ENCODE data around the gene KHDRBS2. TPM values are rescaled to one million over a fixed set of nuclear protein-coding genes. Genes with fewer than 3 reads are reported as not detected.

The KHDRBS2 gene
- total RNA-seq, 6 donors from 2014 or later = 5.4 to 48.2 (median 17.9) TPM

- H3K36me3 ChIP-seq = no peaks in the 10 kb centered on the region
- H3K27me3 ChIP-seq = no peaks in the 10 kb centered on the region
- 16 to 26% methylated on average over 2 of the region's 2 CpGs for WGBS, 2 donors
- no peak for TF ChIP-seq POLR2A (IDR thresholded peaks at IDR 0.05)
- no peak for TF ChIP-seq EP300 (IDR thresholded peaks at IDR 0.05)
- TF ChIP-seq POLR2AphosphoS5 (IDR thresholded peaks at IDR 0.05) = no peak
- no peak for TF ChIP-seq CTCF (IDR thresholded peaks at IDR 0.05)
- DNase-seq = no peak
- no peak for ATAC-seq (ENCODE audit: low FRiP score in 2 of 2)
- peak overlapping the region in 3 of 4 donors; percentile 67 to 73 (median 68) for H3K4me3 ChIP-seq
- no peaks in the 10 kb centered on the region for H3K9me3 ChIP-seq
- H3K4me1 ChIP-seq = peaks cover 0 to 21% (median 11%) of the 10 kb centered on the region in 4 donors
- peak overlapping the region in 1 of 4 donors; percentile 84 for H3K27ac ChIP-seq
Observed at GRCh38 chr6:62284725-62285124, 1.3 kb downstream of the KHDRBS2 start.

- Histone ChIP-seq H3K36me3 (no peaks in the 10 kb centered on the region), H3K4me1 (peaks cover 0 to 21% (median 11%) of the 10 kb centered on the region in 4 donors), H3K27ac (no peak overlapping the region), H3K9me3 (no peaks in the 10 kb centered on the region), H3K27me3 (no peaks in the 10 kb centered on the region), H3K4me3 (peak overlapping the region in 2 of 4 donors; percentile 7 to 73)
- WGBS, 2 donors = 35 to 46% methylated on average over 2 of the region's 2 CpGs
- no peak for DNase-seq
- no peak for ATAC-seq (ENCODE audit: low FRiP score in 2 of 2)
- TF ChIP-seq CTCF (IDR thresholded peaks at IDR 0.05) = peak; percentile 30 to 68 (median 48)
- no peak for TF ChIP-seq POLR2A (IDR thresholded peaks at IDR 0.05)
Observed at GRCh38 chr6:62283796-62284411, 2.1 kb downstream of the KHDRBS2 start.

GRCh38 chr6:62283365-62283764 lies 2.7 kb downstream of the KHDRBS2 start:
- TF ChIP-seq POLR2AphosphoS5 (IDR thresholded peaks at IDR 0.05) (no peak), EP300 (IDR thresholded peaks at IDR 0.05) (no peak), POLR2A (IDR thresholded peaks at IDR 0.05) (no peak), CTCF (IDR thresholded peaks at IDR 0.05) (no peak)
- Histone ChIP-seq H3K4me3 (peak overlapping the region in 2 of 4 donors; percentile 7 to 73), H3K9me3 (no peaks in the 10 kb centered on the region), H3K4me1 (peaks cover 0 to 21% (median 11%) of the 10 kb centered on the region in 4 donors), H3K27ac (no peak overlapping the region), H3K27me3 (no peaks in the 10 kb centered on the region), H3K36me3 (no peaks in the 10 kb centered on the region)
- WGBS, 2 donors = 38 to 39% methylated on average over 2 of the region's 2 CpGs
- no peak for DNase-seq
- no peak for ATAC-seq (ENCODE audit: low FRiP score in 2 of 2)

GRCh38 chr6:62280099-62280498 lies 5.9 kb downstream of the KHDRBS2 start:
- DNase-seq = no peak
- H3K9me3 ChIP-seq = no peaks in the 10 kb centered on the region
- ATAC-seq (ENCODE audit: low FRiP score in 2 of 2) = no peak
- H3K27ac ChIP-seq = no peak overlapping the region
- H3K4me3 ChIP-seq = no peak overlapping the region
- no peaks in the 10 kb centered on the region for H3K36me3 ChIP-seq
- TF ChIP-seq POLR2A (IDR thresholded peaks at IDR 0.05) = no peak
- no peak for TF ChIP-seq POLR2AphosphoS5 (IDR thresholded peaks at IDR 0.05)
- no peak for TF ChIP-seq CTCF (IDR thresholded peaks at IDR 0.05)
- no peak for TF ChIP-seq EP300 (IDR thresholded peaks at IDR 0.05)
- 85 to 90% methylated on average over 3 of the region's 3 CpGs for WGBS, 2 donors
- H3K27me3 ChIP-seq = no peaks in the 10 kb centered on the region
- H3K4me1 ChIP-seq = peaks cover 0 to 6% (median 2%) of the 10 kb centered on the region in 4 donors

GRCh38 chr6:62272114-62272513 lies 13.9 kb downstream of the KHDRBS2 start:
- Histone ChIP-seq H3K4me1 (peaks cover 0 to 3% (median 0%) of the 10 kb centered on the region in 4 donors), H3K9me3 (no peaks in the 10 kb centered on the region), H3K27ac (peak overlapping the region in 2 of 4 donors; percentile 27 to 31), H3K27me3 (no peaks in the 10 kb centered on the region), H3K4me3 (no peak overlapping the region), H3K36me3 (no peaks in the 10 kb centered on the region)
- TF ChIP-seq POLR2A (IDR thresholded peaks at IDR 0.05) = no peak
- no peak for TF ChIP-seq CTCF (IDR thresholded peaks at IDR 0.05)
- TF ChIP-seq POLR2AphosphoS5 (IDR thresholded peaks at IDR 0.05) = no peak
- TF ChIP-seq EP300 (IDR thresholded peaks at IDR 0.05) = no peak
- ATAC-seq (ENCODE audit: low FRiP score in 2 of 2) = no peak
- no peak for DNase-seq
- 56 to 57% methylated on average over 1 of the region's 1 CpG for WGBS, 2 donors
